Measurements from ENCODE around the gene AATK. TPM values are rescaled to one million over a fixed set of nuclear protein-coding genes. Genes with fewer than 3 reads are reported as not detected.

AATK gene
- total and polyA plus RNA-seq, 2 experiments from 2014 or later = 1.1 to 5.0 TPM

DNA sequence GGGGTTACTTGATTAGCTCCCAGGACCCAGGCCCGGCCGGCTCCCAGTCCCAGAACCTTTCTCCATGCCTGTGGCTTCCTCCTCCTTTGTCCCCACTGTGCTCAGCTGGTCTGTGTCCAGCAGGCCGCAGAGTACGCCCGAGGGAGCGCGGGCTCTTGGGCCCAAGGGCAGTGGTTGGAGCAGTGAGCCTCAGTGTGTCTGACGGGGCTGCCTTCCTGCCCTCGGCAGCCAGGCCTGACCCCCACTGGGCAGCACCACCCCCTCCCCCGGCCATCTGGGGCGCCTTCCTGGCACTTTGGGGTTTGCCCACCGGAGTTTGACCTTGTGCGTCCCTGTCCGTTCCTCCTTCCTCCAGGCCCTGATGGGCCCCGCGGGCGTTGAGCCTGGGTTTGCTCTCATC, 63.2 kb downstream of the AATK start (continued):
- TF ChIP-seq, protein P1, sequence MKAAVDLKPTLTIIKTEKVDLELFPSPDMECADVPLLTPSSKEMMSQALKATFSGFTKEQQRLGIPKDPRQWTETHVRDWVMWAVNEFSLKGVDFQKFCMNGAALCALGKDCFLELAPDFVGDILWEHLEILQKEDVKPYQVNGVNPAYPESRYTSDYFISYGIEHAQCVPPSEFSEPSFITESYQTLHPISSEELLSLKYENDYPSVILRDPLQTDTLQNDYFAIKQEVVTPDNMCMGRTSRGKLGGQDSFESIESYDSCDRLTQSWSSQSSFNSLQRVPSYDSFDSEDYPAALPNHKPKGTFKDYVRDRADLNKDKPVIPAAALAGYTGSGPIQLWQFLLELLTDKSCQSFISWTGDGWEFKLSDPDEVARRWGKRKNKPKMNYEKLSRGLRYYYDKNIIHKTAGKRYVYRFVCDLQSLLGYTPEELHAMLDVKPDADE (IDR thresholded peaks at IDR 0.05) = no peak
- no peak for TF ChIP-seq NANOG (IDR thresholded peaks at IDR 0.05; ENCODE audit: borderline replicate concordance)

DNA sequence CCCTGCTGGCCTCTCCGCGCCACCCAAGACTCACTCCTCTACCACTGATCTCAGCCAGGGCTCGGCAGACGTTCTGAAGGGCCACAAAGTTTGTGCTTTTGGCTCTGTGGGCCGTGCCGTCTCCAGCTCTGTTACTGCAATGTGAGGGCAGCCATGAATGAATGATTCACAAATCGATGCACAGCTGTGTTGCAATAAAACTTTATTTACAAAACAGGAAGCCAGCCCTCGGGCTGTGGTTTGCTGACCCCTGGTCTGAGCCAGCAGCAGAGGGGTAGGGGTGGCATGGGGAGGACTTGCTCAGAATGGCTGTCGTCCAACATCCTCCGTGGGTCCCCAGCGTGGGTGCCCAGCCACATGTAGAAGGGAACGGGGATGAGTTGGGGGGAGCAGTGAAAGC, 63.7 kb downstream of the AATK start:
- H3K9me2 ChIP-seq (ENCODE audit: insufficient read depth) = no peaks in the 10 kb centered on the region
- no peaks in the 10 kb centered on the region for H3K4me1 ChIP-seq (ENCODE audit: insufficient read depth)
- Mint-ChIP-seq H3K27ac (no peak overlapping the region), H3K9me3 (no peaks in the 10 kb centered on the region), H3K27me3 (ENCODE audit: insufficient read depth, low read depth, poor library complexity) (peaks cover 6% of the 10 kb centered on the region), H3K36me3 (ENCODE audit: low read depth) (no peaks in the 10 kb centered on the region), H3K4me1 (no peaks in the 10 kb centered on the region; the same call in 2 of the 3 replicates), H3K4me3 (no peak overlapping the region)
- H3K27me3 ChIP-seq (ENCODE audit: insufficient read depth) = no peaks in the 10 kb centered on the region
- DNase-seq (ENCODE audit: low spot score) = no peak
- no peak overlapping the region for H3K4me3 ChIP-seq
- no peaks in the 10 kb centered on the region for H4K20me1 ChIP-seq (replicated peaks; ENCODE audit: insufficient read depth)
- H3K27ac ChIP-seq (ENCODE audit: low read depth) = no peak overlapping the region
- H3F3A ChIP-seq (replicated peaks; ENCODE audit: low read depth) = no peaks in the 10 kb centered on the region
- H3K4me2 ChIP-seq = no peak overlapping the region
- H2AFZ ChIP-seq = no peak overlapping the region
- ATAC-seq = no peak
- no peaks in the 10 kb centered on the region for H3K79me2 ChIP-seq (replicated peaks; ENCODE audit: insufficient read depth)
- H3K36me3 ChIP-seq (ENCODE audit: insufficient read depth) = no peaks in the 10 kb centered on the region
- no peak for TF ChIP-seq ZNF331 (CRISPR knock-in tag; IDR thresholded peaks at IDR 0.05; ENCODE audit: low read depth)
- no peak for TF ChIP-seq CREB1 (CRISPR knock-in tag; IDR thresholded peaks at IDR 0.05; ENCODE audit: low read depth)
- no peak for TF ChIP-seq NANOG (IDR thresholded peaks at IDR 0.05; ENCODE audit: borderline replicate concordance)
- TF ChIP-seq EZH2 (IDR thresholded peaks at IDR 0.05; ENCODE audit: low read depth, unreplicated experiment) = no peak
- TF ChIP-seq, protein P1 (IDR thresholded peaks at IDR 0.05) = no peak
- TF ChIP-seq, protein P2, sequence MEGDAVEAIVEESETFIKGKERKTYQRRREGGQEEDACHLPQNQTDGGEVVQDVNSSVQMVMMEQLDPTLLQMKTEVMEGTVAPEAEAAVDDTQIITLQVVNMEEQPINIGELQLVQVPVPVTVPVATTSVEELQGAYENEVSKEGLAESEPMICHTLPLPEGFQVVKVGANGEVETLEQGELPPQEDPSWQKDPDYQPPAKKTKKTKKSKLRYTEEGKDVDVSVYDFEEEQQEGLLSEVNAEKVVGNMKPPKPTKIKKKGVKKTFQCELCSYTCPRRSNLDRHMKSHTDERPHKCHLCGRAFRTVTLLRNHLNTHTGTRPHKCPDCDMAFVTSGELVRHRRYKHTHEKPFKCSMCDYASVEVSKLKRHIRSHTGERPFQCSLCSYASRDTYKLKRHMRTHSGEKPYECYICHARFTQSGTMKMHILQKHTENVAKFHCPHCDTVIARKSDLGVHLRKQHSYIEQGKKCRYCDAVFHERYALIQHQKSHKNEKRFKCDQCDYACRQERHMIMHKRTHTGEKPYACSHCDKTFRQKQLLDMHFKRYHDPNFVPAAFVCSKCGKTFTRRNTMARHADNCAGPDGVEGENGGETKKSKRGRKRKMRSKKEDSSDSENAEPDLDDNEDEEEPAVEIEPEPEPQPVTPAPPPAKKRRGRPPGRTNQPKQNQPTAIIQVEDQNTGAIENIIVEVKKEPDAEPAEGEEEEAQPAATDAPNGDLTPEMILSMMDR (conservative IDR thresholded peaks at IDR 0.05; ENCODE audit: low read depth in 2 of 2) = no peak
- TF ChIP-seq STAT1 (IDR thresholded peaks at IDR 0.05; ENCODE audit: unreplicated experiment) = no peak
- TF ChIP-seq, protein P3, sequence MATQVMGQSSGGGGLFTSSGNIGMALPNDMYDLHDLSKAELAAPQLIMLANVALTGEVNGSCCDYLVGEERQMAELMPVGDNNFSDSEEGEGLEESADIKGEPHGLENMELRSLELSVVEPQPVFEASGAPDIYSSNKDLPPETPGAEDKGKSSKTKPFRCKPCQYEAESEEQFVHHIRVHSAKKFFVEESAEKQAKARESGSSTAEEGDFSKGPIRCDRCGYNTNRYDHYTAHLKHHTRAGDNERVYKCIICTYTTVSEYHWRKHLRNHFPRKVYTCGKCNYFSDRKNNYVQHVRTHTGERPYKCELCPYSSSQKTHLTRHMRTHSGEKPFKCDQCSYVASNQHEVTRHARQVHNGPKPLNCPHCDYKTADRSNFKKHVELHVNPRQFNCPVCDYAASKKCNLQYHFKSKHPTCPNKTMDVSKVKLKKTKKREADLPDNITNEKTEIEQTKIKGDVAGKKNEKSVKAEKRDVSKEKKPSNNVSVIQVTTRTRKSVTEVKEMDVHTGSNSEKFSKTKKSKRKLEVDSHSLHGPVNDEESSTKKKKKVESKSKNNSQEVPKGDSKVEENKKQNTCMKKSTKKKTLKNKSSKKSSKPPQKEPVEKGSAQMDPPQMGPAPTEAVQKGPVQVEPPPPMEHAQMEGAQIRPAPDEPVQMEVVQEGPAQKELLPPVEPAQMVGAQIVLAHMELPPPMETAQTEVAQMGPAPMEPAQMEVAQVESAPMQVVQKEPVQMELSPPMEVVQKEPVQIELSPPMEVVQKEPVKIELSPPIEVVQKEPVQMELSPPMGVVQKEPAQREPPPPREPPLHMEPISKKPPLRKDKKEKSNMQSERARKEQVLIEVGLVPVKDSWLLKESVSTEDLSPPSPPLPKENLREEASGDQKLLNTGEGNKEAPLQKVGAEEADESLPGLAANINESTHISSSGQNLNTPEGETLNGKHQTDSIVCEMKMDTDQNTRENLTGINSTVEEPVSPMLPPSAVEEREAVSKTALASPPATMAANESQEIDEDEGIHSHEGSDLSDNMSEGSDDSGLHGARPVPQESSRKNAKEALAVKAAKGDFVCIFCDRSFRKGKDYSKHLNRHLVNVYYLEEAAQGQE (IDR thresholded peaks at IDR 0.05; ENCODE audit: unreplicated experiment) = no peak
- TF ChIP-seq ZNF114 (CRISPR knock-in tag; IDR thresholded peaks at IDR 0.05) = no peak
- no peak for TF ChIP-seq JUNB (IDR thresholded peaks at IDR 0.05; ENCODE audit: unreplicated experiment)
- TF ChIP-seq POLR2AphosphoS5 (IDR thresholded peaks at IDR 0.05; ENCODE audit: low read depth) = no peak
- TF ChIP-seq EZH2phosphoT487 (IDR thresholded peaks at IDR 0.05; ENCODE audit: unreplicated experiment) = no peak

All from GM23338 (cell line).